LNCAP (cell line): ENCODE measurements around the gene TP53I3.

ENCODE experiments used
- CTCF ChIP-seq: fragments of 450-650 bp; IDR thresholded peaks from 2 replicates; pipeline ENCODE4 v1.5.1; 2017; ENCODE audit warnings: mild to moderate bottlenecking

The TP53I3 gene

GRCh38 chr2:24084386-24085199 lies at the start of gene TP53I3:
Gene TP53I3, minus strand, starts transcription at chr2:24084834. Its CDS starts 508 bp downstream, at chr2:24084326.
- peak; percentile 93 for TF ChIP-seq CTCF

- no peak for TF ChIP-seq CTCF
These were observed 47.9 kb upstream of the TP53I3 start for GRCh38 chr2:24132543-24132942.

GRCh38 chr2:24125956-24126355 lies 41.3 kb upstream of the TP53I3 start:
- TF ChIP-seq CTCF = no peak

GRCh38 chr2:24123922-24124580 lies 39.4 kb upstream of the TP53I3 start:
- TF ChIP-seq CTCF = no peak

- TF ChIP-seq CTCF = no peak
These were observed 38.7 kb upstream of the TP53I3 start, which contains the start of the genes FAM228B and PFN4 for GRCh38 chr2:24123195-24123921. Gene FAM228B, plus strand, starts transcription at chr2:24123469. Its CDS starts 893 bp downstream, at chr2:24124362. Gene PFN4, minus strand, starts transcription at chr2:24123334. Its CDS starts 799 bp downstream, at chr2:24122535.

GRCh38 chr2:24122366-24123194 lies 37.9 kb upstream of the TP53I3 start:
- no peak for TF ChIP-seq CTCF

GRCh38 chr2:24121469-24121868 lies 36.8 kb upstream of the TP53I3 start:
- no peak for TF ChIP-seq CTCF
